H1 (cell line): ENCODE data around the gene NR2F2. TPM values are rescaled to one million over a fixed set of nuclear protein-coding genes. Genes with fewer than 3 reads are reported as not detected.

Source experiments
- CTCF ChIA-PET: fragments of 300-600 bp; sonication (Branson Sonifier 250); formaldehyde crosslinking; loops from one replicate; lab custom pipeline; 2021; ENCODE audit not compliant: partially characterized antibody; lab: Charles Lee
- POLR2A ChIA-PET: fragments of 300-600 bp; sonication (Branson Sonifier 250); formaldehyde crosslinking; loops from one replicate; lab custom pipeline; 2021; ENCODE audit warnings: inconsistent platforms; ENCODE audit not compliant: partially characterized antibody; lab: Charles Lee
- DNase-seq, 2 experiments: peaks; one replicate each; pipeline versions ENCODE4 v3.0.0 to v3.0.0-alpha.2; 2010 to 2022; ENCODE audit warnings: low spot score in 2 of 2, low read depth in 1 of 2, mixed read lengths in 1 of 2
- FAIRE-seq: peaks from 2 replicates; lab custom pipeline; 2011; peaks lifted over from hg19 to GRCh38; lab: Jason Lieb, UNC
- H2AFZ ChIP-seq: 2 replicates; pipeline ENCODE4 v1.8.1; 2012; ENCODE audit warnings: low read length, inconsistent platforms
- H2AK5ac ChIP-seq: 2 replicates; pipeline ENCODE4 v1.6.1; 2013; ENCODE audit warnings: low read depth, low read length
- H2BK120ac ChIP-seq: replicated peaks from 2 replicates; pipeline ENCODE3; 2013; ENCODE audit warnings: low read depth, low read length, inconsistent platforms
- H2BK12ac ChIP-seq: 2 replicates; pipeline ENCODE4 v1.6.1; 2013; ENCODE audit warnings: low read depth, low read length
- H2BK15ac ChIP-seq: 2 replicates; pipeline ENCODE4 v1.6.1; 2013; ENCODE audit warnings: low read length
- H2BK20ac ChIP-seq: 2 replicates; pipeline ENCODE4 v1.6.1; 2013; ENCODE audit warnings: low read length
- H2BK5ac ChIP-seq: 2 replicates; pipeline ENCODE4 v1.6.1; 2013; ENCODE audit warnings: low read depth, low read length
- H3K14ac ChIP-seq: 2 replicates; pipeline ENCODE4 v1.6.1; 2013; ENCODE audit warnings: inconsistent platforms; ENCODE audit not compliant: insufficient read length
- H3K18ac ChIP-seq: 2 replicates; pipeline ENCODE4 v1.6.1; 2013; ENCODE audit warnings: low read length; ENCODE audit errors: extremely low read depth
- H3K23ac ChIP-seq: 2 replicates; pipeline ENCODE4 v1.6.1; 2013; ENCODE audit warnings: inconsistent platforms; ENCODE audit not compliant: insufficient read length
- H3K23me2 ChIP-seq: 2 replicates; pipeline ENCODE4 v1.6.1; 2013; ENCODE audit warnings: low read depth, low read length
- H3K27ac ChIP-seq: 2 replicates; pipeline ENCODE4 v1.6.1; 2011; ENCODE audit warnings: low read depth, low read length, inconsistent platforms
- H3K27me3 ChIP-seq, 4 experiments: replicated peaks in 1 of 4; 1 replicate in 1 of 4; 2 replicates in 3 of 4; pipeline versions ENCODE4 v1.6.1 to v1.8.1; 2011 to 2013; ENCODE audit warnings: low read length in 3 of 4, mild to moderate bottlenecking in 3 of 4, inconsistent platforms in 2 of 4, mixed read lengths in 2 of 4, moderate library complexity in 1 of 4; ENCODE audit not compliant: control insufficient read depth in 3 of 4, insufficient read depth in 3 of 4; ENCODE audit errors: extremely low read depth in 1 of 4
- H3K36me3 ChIP-seq, 4 experiments: 2 replicates each; pipeline versions ENCODE4 v1.6.1 to v1.8.1; 2011 to 2013; ENCODE audit warnings: mild to moderate bottlenecking in 4 of 4, low read length in 3 of 4, moderate library complexity in 2 of 4, control low read depth in 1 of 4, inconsistent platforms in 1 of 4; ENCODE audit not compliant: insufficient read depth in 4 of 4, control insufficient read depth in 2 of 4
- H3K4ac ChIP-seq: replicated peaks from 2 replicates; pipeline ENCODE3; 2013; ENCODE audit warnings: low read length, low read depth, mixed read lengths, inconsistent platforms; ENCODE audit not compliant: insufficient read length
- H3K4me1 ChIP-seq, 4 experiments: replicated peaks in 1 of 4; 1 replicate in 1 of 4; 2 replicates in 3 of 4; pipeline versions ENCODE4 v1.6.1 to v1.8.1; 2011 to 2013; ENCODE audit warnings: low read length in 3 of 4, inconsistent platforms in 2 of 4, mixed read lengths in 1 of 4; ENCODE audit not compliant: insufficient read depth in 4 of 4, control insufficient read depth in 3 of 4
- H3K4me2 ChIP-seq, 2 experiments: 2 replicates each; pipeline versions ENCODE4 v1.6.1 to v1.8.1; 2011 to 2013; ENCODE audit warnings: low read depth in 2 of 2, low read length in 2 of 2, control low read depth in 1 of 2, inconsistent platforms in 1 of 2, mild to moderate bottlenecking in 1 of 2; ENCODE audit not compliant: insufficient read depth in 1 of 2
- H3K4me3 ChIP-seq, 4 experiments: fragments of 200-600, 300-600 bp in 1 of 4; sonication (generic), shearing (Covaris generic), sonication (Bioruptor Twin) in 1 of 4; 2 replicates each; pipeline versions ENCODE4 v1.5.1 to v1.8.1; 2011 to 2016; ENCODE audit warnings: low read length in 4 of 4, low read depth in 3 of 4, control low read depth in 2 of 4, inconsistent platforms in 2 of 4, mild to moderate bottlenecking in 2 of 4, mixed read lengths in 1 of 4, moderate library complexity in 1 of 4; ENCODE audit not compliant: insufficient read depth in 2 of 4; ENCODE audit errors: extremely low read depth in 1 of 4
- H3K56ac ChIP-seq: replicated peaks from 2 replicates; pipeline ENCODE3; 2013; ENCODE audit warnings: low read depth, mild to moderate bottlenecking, mixed read lengths, low read length, inconsistent platforms; ENCODE audit not compliant: insufficient read length
- H3K79me1 ChIP-seq: 2 replicates; pipeline ENCODE4 v1.6.1; 2013; ENCODE audit warnings: low read depth, low read length, control low read depth
- H3K79me2 ChIP-seq, 2 experiments: 2 replicates each; pipeline versions ENCODE4 v1.6.1 to v1.8.1; 2012 to 2013; ENCODE audit warnings: low read length in 2 of 2, mild to moderate bottlenecking in 2 of 2, inconsistent platforms in 1 of 2; ENCODE audit not compliant: insufficient read depth in 2 of 2, control insufficient read depth in 1 of 2
- H3K9ac ChIP-seq, 4 experiments: replicated peaks in 1 of 4; 1 replicate in 1 of 4; 2 replicates in 3 of 4; pipeline versions ENCODE4 v1.6.1 to v1.8.1; 2011 to 2013; ENCODE audit warnings: low read depth in 3 of 4, low read length in 3 of 4, control low read depth in 2 of 4, mild to moderate bottlenecking in 2 of 4, moderate library complexity in 2 of 4, inconsistent platforms in 1 of 4; ENCODE audit errors: extremely low read depth in 1 of 4
- H3K9me3 ChIP-seq, 2 experiments: 2 replicates each; pipeline versions ENCODE4 v1.6.1 to v1.8.1; 2012 to 2013; ENCODE audit warnings: mild to moderate bottlenecking in 2 of 2, moderate library complexity in 2 of 2, control low read depth in 1 of 2, inconsistent platforms in 1 of 2, low read depth in 1 of 2, low read length in 1 of 2, mixed read lengths in 1 of 2; ENCODE audit not compliant: insufficient read depth in 2 of 2
- H4K20me1 ChIP-seq, 2 experiments: replicated peaks in 1 of 2; 2 replicates each; pipeline versions ENCODE3 to v1.8.1; 2011 to 2013; ENCODE audit warnings: inconsistent platforms in 2 of 2, low read length in 2 of 2, mild to moderate bottlenecking in 1 of 2; ENCODE audit not compliant: insufficient read depth in 2 of 2, control insufficient read depth in 1 of 2
- H4K5ac ChIP-seq: 2 replicates; pipeline ENCODE4 v1.6.1; 2013; ENCODE audit warnings: low read length, low read depth, mixed read lengths, inconsistent platforms; ENCODE audit not compliant: insufficient read length
- H4K8ac ChIP-seq: 2 replicates; pipeline ENCODE4 v1.8.0; 2013; ENCODE audit warnings: mild to moderate bottlenecking, moderate library complexity, low read length, inconsistent platforms; ENCODE audit not compliant: insufficient read depth; ENCODE audit errors: extremely low read depth
- H4K91ac ChIP-seq: replicated peaks from 2 replicates; pipeline ENCODE3; 2013; ENCODE audit warnings: low read length, mixed read lengths, inconsistent platforms; ENCODE audit not compliant: insufficient read length
- EZH2 ChIP-seq: fragments of 200-600 bp; sonication (generic); IDR thresholded peaks from 2 replicates; pipeline ENCODE4 v1.7.1; 2012; ENCODE audit warnings: low read depth, mild to moderate bottlenecking, moderate library complexity, low read length, inconsistent platforms; ENCODE audit not compliant: severe bottlenecking
- RNF2 ChIP-seq: fragments of 200-900, 300-1000 bp; sonication (generic); IDR thresholded peaks from 2 replicates; pipeline ENCODE4 v1.7.1; 2016; ENCODE audit warnings: borderline replicate concordance, low read depth, mild to moderate bottlenecking, antibody characterized with exemption, low read length; ENCODE audit not compliant: poor library complexity, severe bottlenecking; ENCODE audit errors: missing control alignments
- SP1 ChIP-seq: IDR thresholded peaks from 2 replicates; pipeline ENCODE4 v1.6.1; 2011; ENCODE audit warnings: low read depth, low read length
- TAF1 ChIP-seq: IDR thresholded peaks from 2 replicates; pipeline ENCODE4 v1.6.1; 2011; ENCODE audit warnings: mild to moderate bottlenecking, low read depth, low read length
- WGBS, 2 experiments: shearing (Covaris generic) in 1 of 2; methylation state at CpG; one replicate each; pipeline versions ENCODE4 v1.1.6 to v1.1.7; 2013 to 2015; ENCODE audit warnings: low lambda C conversion rate in 2 of 2, mixed read lengths in 2 of 2, inconsistent platforms in 1 of 2, low coverage in 1 of 2, missing lambda C conversion rate in 1 of 2; ENCODE audit not compliant: insufficient replicate concordance in 2 of 2, insufficient coverage in 1 of 2, insufficient read length in 1 of 2; ENCODE audit errors: extremely low coverage in 1 of 2, missing lambda C conversion rate in 1 of 2; 5-methylcytosine and 5-hydroxymethylcytosine counted together
- polyA plus RNA-seq, 7 experiments: library from polyadenylated mRNA; depleted of rRNA in 3 of 7; stranded (reverse) in 5 of 7; unstranded in 2 of 7; fragments of >200 nt in 5 of 7; fragments of 200-250 nt in 2 of 7; gene quantifications; 1 replicate in 5 of 7; 2 replicates in 1 of 7; 4 replicates in 1 of 7; pipeline versions ENCODE4 v1.2.1 to v1.2.3, GENCODE V29; 2011 to 2013; ENCODE audit warnings: missing spikeins in 2 of 7, mixed read lengths in 2 of 7
- total RNA-seq: library from RNA; stranded (reverse); fragmentation: NEBNext Ultra II Directional; extraction: Animal tissue kit (Norgen Biotek cat#: 25700); gene quantifications from 2 replicates; pipeline ENCODE4 v1.2.1, GENCODE V29; 2021

The NR2F2 gene
- total and polyA plus RNA-seq, 2 of the 8 experiments (the other 6 are each of a cell fraction or from before 2014, with no cell fraction given), result 0.03 TPM; not detected in 1

DNA sequence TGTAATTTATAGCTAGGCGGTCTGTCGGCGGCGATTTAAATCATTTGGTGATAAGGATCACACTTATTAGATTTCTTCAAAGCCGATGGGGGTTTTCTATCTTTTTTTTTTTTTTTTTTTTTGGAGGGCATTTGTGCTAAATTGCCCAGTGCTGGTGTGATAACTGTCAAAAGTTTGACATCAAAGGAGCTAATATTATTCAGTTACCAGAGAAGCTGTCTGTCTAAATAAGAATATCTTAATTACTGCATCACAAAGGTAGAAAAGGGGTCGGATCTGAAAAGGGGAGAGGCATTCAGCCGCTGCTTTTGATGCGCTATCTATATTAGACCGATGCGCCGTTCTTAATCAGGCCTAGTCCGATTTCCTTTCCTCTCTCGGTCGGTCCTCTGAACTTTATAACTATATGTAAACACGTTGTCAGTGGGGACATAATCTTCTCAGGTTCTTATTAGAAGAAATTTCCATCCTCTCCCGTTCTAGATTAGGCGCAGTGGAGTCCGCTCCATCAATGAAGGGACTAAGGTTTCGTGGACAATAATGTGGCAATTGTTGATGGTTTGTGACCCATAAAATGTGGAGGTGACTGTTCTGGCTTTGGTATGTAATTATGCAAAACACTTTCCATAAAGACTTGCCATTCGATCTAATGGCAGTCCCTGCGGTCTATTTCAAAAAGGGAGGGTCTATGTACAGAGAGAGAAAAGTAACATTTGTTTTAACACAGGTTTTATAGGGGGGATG, 31.7 kb downstream of the NR2F2 start:
- peaks cover 4% of the 10 kb centered on the region; the same call in 1 of the 2 replicates for H3K23me2 ChIP-seq
- peak; percentile 36 for TF ChIP-seq EZH2
- no peak for TF ChIP-seq SP1
- no peak for TF ChIP-seq TAF1
- peak; percentile 9 for TF ChIP-seq RNF2
- H3K9me3 ChIP-seq, result no peaks in the 10 kb centered on the region
- H3K36me3 ChIP-seq, result no peaks in the 10 kb centered on the region
- H3K14ac ChIP-seq, result no peak overlapping the region
- peaks cover 34% of the 10 kb centered on the region in 2 experiments for H4K20me1 ChIP-seq
- H2AK5ac ChIP-seq, result no peak overlapping the region
- H4K8ac ChIP-seq, result no peak overlapping the region
- FAIRE-seq, result no peak
- H3K27me3 ChIP-seq, result peaks cover 95 to 100% (median 98%) of the 10 kb centered on the region in 4 experiments
- H3K4me1 ChIP-seq, result peaks cover 0 to 26% (median 14%) of the 10 kb centered on the region in 4 experiments; a peak in 5 of 7 replicates
- no peak overlapping the region for H3K4ac ChIP-seq
- no peak overlapping the region for H2AFZ ChIP-seq
- no peak overlapping the region for H4K5ac ChIP-seq
- H3K56ac ChIP-seq, result no peak overlapping the region
- no peak overlapping the region for H2BK20ac ChIP-seq
- no peak for DNase-seq
- H2BK120ac ChIP-seq, result no peak overlapping the region
- ChIA-PET CTCF (interaction anchor here (0.6 to 3.0 kb wide), 13 partner anchors 8 to 1394 kb away, joined by 3 to 16 read pairs (median 4); no protein-coding TSS in a partner anchor), POLR2A (interaction anchor here (0.6 to 1.7 kb wide), 6 partner anchors 17 to 258 kb away, joined by 3 to 9 read pairs (median 4); no protein-coding TSS in a partner anchor)
- no peak overlapping the region for H3K27ac ChIP-seq
- no peak overlapping the region for H2BK12ac ChIP-seq
- no peak overlapping the region for H3K23ac ChIP-seq
- no peak overlapping the region for H4K91ac ChIP-seq
- H2BK15ac ChIP-seq, result no peak overlapping the region
- H3K4me2 ChIP-seq, result peak overlapping the region; percentile 28 to 81; a peak in 2 of 4 replicates
- peak overlapping the region in 1 of 4 experiments; percentile 56; a peak in 4 of 8 replicates for H3K4me3 ChIP-seq
- no peak overlapping the region for H2BK5ac ChIP-seq
- no peak overlapping the region for H3K9ac ChIP-seq
- H3K18ac ChIP-seq, result no peak overlapping the region
- H3K79me2 ChIP-seq, result no peaks in the 10 kb centered on the region
- WGBS, 2 experiments, result 4% methylated on average over 20 of the region's 21 CpGs; no CpG with 5 or more reads in 1 of the 2 experiments
- no peaks in the 10 kb centered on the region for H3K79me1 ChIP-seq
